Measurements from ENCODE around the gene TM7SF3.

The TM7SF3 gene, protein sequence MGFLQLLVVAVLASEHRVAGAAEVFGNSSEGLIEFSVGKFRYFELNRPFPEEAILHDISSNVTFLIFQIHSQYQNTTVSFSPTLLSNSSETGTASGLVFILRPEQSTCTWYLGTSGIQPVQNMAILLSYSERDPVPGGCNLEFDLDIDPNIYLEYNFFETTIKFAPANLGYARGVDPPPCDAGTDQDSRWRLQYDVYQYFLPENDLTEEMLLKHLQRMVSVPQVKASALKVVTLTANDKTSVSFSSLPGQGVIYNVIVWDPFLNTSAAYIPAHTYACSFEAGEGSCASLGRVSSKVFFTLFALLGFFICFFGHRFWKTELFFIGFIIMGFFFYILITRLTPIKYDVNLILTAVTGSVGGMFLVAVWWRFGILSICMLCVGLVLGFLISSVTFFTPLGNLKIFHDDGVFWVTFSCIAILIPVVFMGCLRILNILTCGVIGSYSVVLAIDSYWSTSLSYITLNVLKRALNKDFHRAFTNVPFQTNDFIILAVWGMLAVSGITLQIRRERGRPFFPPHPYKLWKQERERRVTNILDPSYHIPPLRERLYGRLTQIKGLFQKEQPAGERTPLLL

DNA sequence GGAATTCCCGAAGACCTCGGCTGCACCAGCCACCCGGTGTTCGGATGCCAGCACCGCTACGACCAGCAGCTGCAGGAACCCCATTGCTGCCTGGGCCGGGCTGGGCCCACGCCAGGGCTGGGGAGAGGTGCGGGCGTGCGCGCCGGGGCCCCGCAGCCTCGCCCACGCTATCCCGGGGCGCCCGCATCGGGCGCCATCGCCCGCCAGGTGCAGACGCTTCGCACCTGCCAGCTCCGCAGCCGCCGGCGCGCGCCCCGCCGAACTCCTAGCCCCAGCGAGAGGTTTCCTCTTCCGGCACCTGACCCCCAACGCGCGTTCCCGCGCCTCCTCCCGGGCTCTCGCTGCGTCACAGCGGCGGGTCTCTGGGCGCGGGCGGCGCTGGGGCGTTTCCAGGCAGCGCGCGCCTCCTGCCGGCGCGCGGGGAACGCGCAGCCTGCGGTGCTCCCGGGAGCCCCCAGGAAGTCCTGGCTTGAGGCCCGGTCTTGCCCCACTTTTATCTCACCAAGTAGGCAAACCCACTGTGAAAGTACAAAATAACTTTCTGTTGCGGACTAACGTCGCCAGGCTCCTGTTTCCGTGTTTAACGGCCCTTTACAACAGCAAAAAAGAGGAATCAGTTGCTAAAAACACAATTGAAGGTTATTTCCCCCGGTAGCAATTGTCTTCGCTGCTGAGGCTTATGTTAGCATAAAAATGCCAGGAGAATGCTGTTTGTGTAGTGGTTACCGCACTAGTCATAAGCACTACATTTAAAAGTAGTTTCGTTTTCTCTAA lies at the start of gene TM7SF3:
TM7SF3 (minus strand) TSS at position 300 of the 774 bp plus-strand sequence; CDS start at position 84, 216 bp downstream.
- TF ChIP-seq, protein P1, sequence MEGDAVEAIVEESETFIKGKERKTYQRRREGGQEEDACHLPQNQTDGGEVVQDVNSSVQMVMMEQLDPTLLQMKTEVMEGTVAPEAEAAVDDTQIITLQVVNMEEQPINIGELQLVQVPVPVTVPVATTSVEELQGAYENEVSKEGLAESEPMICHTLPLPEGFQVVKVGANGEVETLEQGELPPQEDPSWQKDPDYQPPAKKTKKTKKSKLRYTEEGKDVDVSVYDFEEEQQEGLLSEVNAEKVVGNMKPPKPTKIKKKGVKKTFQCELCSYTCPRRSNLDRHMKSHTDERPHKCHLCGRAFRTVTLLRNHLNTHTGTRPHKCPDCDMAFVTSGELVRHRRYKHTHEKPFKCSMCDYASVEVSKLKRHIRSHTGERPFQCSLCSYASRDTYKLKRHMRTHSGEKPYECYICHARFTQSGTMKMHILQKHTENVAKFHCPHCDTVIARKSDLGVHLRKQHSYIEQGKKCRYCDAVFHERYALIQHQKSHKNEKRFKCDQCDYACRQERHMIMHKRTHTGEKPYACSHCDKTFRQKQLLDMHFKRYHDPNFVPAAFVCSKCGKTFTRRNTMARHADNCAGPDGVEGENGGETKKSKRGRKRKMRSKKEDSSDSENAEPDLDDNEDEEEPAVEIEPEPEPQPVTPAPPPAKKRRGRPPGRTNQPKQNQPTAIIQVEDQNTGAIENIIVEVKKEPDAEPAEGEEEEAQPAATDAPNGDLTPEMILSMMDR (conservative IDR thresholded peaks at IDR 0.05; ENCODE audit: low read depth), result peak; percentile 86
- ChIA-PET POLR2A (ENCODE audit: low non-redundant PET) (no interaction called here), CTCF (interaction anchor here (0.6 to 1.0 kb wide), 8 partner anchors 13 to 762 kb away, joined by 3 to 5 read pairs (median 3); no protein-coding TSS in a partner anchor)
- H3K27ac ChIP-seq, result peak within 1 kb of the TSS; percentile 84
- DNase-seq (ENCODE audit: low spot score), result peak; percentile 89

DNA sequence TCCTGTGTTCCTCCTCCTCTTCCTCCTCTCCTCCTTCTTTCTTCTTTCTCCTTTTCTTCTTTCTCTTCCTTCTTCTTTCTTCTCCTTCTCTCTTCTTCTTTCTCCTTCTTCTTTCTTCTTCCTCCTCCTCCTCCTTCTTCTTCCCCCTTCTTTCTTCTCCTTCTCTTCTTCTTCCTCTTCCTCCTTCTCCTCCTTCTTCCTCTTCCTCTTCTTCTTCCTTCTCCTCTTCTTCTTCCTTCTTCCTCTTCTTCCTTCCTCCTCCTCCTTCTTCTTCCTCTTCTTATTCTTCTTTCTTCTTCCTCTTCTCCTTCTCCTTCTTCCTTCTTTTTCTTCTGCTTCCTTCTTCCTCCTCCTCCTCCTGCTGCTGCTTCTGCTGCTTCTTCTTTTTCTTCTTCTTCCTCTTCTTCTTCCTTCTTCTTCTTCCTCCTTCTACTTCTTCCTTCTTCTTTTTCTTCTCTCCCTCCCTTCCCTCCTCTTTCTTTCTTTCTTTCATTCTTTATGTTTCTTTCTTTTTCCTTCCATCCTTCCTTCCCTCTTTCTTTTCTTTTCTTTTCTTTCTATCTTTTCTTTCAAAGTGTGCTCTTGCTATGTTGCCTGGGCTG lies 49.2 kb upstream of the TM7SF3 start:
- CTCF ChIA-PET, result interaction anchor here (0.6 kb wide), 1 partner anchor 268 kb away, joined by 3 read pairs; no protein-coding TSS in a partner anchor
- H3K27ac ChIP-seq, result no peak overlapping the region
- no peak for DNase-seq (ENCODE audit: low spot score)
- TF ChIP-seq, protein P1 (conservative IDR thresholded peaks at IDR 0.05; ENCODE audit: low read depth), result no peak
- POLR2A ChIA-PET (ENCODE audit: low non-redundant PET), result no interaction called here

DNA sequence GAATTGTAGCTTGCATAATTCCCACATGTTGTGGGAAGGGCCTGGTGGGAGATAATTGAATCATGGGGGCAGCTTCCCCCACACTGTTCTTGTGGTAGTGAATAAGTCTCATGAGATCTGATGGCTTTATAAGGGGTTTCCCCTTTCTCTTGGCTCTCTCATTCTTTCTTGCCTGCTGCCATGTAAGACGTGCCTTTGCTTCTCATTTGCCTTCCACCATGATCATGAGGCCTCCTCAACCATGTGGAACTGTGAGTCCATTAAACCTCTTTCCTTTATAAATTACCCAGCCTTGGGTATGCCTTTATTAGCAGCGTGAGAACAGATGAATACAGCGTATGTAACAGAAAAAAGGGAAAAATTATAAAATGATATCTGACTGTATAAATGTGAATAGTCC lies 47.1 kb upstream of the TM7SF3 start:
- TF ChIP-seq, protein P1 (conservative IDR thresholded peaks at IDR 0.05; ENCODE audit: low read depth), result no peak
- H3K27ac ChIP-seq, result no peak overlapping the region
- no peak for DNase-seq (ENCODE audit: low spot score)
- ChIA-PET POLR2A (ENCODE audit: low non-redundant PET) (no interaction called here), CTCF (no interaction called here)

DNA sequence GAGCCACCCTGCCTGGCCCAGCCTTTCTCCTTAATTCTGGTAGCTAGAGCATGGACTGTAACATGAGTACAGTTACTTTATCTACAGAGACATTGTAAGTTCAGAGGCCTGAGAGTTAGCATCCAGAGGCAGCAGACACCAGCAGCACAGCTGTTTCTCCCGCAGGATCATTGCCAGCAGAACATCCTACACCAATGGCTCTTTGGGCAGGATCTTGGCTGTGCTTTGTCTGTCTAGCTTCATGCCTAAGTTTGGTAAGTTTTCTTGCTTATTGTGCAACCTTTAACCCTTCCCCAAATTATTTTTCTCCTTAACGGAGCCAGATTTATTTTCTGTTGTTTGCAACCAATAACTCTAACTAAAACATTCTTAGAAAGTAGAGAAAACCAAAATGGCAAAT lies 46.6 kb upstream of the TM7SF3 start:
- TF ChIP-seq, protein P1 (conservative IDR thresholded peaks at IDR 0.05; ENCODE audit: low read depth), result no peak
- CTCF ChIA-PET, result no interaction called here
- no peak overlapping the region for H3K27ac ChIP-seq
- POLR2A ChIA-PET (ENCODE audit: low non-redundant PET), result no interaction called here
- no peak for DNase-seq (ENCODE audit: low spot score)

DNA sequence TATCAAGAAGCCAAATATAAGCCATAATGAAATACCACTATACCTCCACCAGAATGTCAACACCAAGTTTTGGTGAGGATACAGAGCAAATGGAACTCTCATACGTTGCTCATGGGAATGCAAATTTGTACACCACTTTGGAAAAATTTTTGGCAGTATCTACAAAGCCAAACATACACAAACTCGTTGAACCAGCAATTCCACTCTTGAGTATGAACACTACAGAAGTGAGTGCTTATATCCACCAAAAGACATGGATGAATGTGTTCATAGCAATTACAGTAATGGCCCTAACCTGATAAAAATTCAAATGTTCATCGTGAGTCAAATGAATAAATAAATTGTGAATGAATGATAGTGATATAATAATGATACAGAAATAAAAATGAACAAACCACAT lies 43.4 kb upstream of the TM7SF3 start:
- no peak for DNase-seq (ENCODE audit: low spot score)
- CTCF ChIA-PET, result no interaction called here
- no peak overlapping the region for H3K27ac ChIP-seq
- TF ChIP-seq, protein P1 (conservative IDR thresholded peaks at IDR 0.05; ENCODE audit: low read depth), result no peak
- POLR2A ChIA-PET (ENCODE audit: low non-redundant PET), result no interaction called here

DNA sequence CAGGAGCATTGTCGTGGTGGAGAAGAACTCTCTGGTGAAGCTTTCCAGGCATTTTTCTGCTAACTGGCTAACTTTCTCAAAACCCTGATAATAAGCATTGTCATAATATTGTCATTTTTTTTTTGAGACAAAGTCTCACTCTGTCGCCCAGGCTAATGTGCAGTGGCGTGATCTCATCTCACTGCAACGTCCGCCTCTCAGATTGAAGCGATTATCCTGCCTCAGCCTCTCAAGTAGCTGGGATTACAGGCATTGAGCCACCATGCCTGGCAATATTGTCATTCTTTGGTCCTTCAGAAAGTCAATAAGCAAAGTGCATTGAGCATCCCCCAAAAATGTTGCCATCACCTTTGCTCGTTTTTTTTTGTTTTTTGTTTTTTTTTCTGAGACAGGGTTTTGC lies 41.8 kb upstream of the TM7SF3 start:
- CTCF ChIA-PET, result no interaction called here
- POLR2A ChIA-PET (ENCODE audit: low non-redundant PET), result no interaction called here
- no peak overlapping the region for H3K27ac ChIP-seq
- TF ChIP-seq, protein P1 (conservative IDR thresholded peaks at IDR 0.05; ENCODE audit: low read depth), result no peak
- DNase-seq (ENCODE audit: low spot score), result no peak

Measured in RWPE1 (cell line).